Measurements from ENCODE around the gene GSN. TPM values are rescaled to one million over a fixed set of nuclear protein-coding genes. Genes with fewer than 3 reads are reported as not detected.

The GSN gene
- total RNA-seq, 2 donors from 2014 or later: 57.0 to 77.2 TPM

DNA sequence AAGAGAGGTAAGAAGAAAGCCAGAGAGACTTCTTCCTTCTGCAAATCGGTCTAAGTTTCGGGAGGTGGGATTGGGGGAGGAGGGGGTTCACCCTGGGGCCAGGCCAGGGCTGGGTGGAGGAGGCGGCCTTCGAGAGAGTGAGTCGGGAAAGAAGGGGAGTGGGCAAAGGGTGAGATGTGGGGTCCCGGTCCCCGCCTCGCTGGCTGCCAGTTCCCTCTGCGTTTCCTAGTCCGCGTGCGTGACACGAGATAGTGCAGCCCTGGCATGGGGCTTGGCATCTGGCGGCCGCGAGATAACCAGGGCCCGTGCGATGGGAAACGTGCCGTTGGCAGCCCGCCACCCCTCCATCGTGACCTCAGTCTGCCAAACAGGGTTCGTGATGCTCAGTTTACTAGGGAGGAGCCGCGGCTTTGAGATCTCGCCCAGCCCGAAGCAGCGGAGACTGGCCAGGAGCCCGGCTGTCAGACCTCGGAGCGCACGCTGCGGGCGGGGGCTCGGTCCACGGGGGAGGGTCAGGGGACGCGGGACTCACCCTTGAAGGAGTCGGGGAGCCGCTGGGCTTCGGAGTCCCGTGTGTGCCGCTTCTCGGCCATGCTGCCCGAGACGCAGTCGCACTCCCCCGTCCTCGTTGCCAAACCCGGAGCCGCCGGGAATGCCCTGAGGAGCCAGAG lies 101.8 kb downstream of the GSN start, which contains the start of gene STOM:
Gene STOM, minus strand, starts transcription at position 656 of the 671 bp plus-strand sequence. Its CDS starts 63 bp downstream, at position 593.
- H3K9me3 Mint-ChIP-seq: peaks cover 7% of the 10 kb centered on the region
- H3K36me3 Mint-ChIP-seq (ENCODE audit: low read depth): no peaks in the 10 kb centered on the region
- Histone ChIP-seq H3K4me3 (ENCODE audit: low read length) (peak within 1 kb of the TSS; percentile 72), H3K9ac (ENCODE audit: extremely low read depth, low read length, poor library complexity, severe bottlenecking) (no peak within 1 kb of the TSS), H3K27me3 (ENCODE audit: control insufficient read depth, insufficient read depth, low read length, poor library complexity, severe bottlenecking) (peaks cover 13% of the 10 kb centered on the region), H3K9me3 (ENCODE audit: control insufficient read depth, low read length) (no peaks in the 10 kb centered on the region), H3K36me3 (ENCODE audit: control insufficient read depth, insufficient read depth, low read length) (no peaks in the 10 kb centered on the region), H3K27ac (ENCODE audit: low read depth, low read length) (no peak within 1 kb of the TSS), H3K4me1 (ENCODE audit: control insufficient read depth, insufficient read depth, low read length) (peaks cover 16% of the 10 kb centered on the region)
- peak within 1 kb of the TSS; percentile 64 for H3K4me3 Mint-ChIP-seq
- TF ChIP-seq, protein P1, sequence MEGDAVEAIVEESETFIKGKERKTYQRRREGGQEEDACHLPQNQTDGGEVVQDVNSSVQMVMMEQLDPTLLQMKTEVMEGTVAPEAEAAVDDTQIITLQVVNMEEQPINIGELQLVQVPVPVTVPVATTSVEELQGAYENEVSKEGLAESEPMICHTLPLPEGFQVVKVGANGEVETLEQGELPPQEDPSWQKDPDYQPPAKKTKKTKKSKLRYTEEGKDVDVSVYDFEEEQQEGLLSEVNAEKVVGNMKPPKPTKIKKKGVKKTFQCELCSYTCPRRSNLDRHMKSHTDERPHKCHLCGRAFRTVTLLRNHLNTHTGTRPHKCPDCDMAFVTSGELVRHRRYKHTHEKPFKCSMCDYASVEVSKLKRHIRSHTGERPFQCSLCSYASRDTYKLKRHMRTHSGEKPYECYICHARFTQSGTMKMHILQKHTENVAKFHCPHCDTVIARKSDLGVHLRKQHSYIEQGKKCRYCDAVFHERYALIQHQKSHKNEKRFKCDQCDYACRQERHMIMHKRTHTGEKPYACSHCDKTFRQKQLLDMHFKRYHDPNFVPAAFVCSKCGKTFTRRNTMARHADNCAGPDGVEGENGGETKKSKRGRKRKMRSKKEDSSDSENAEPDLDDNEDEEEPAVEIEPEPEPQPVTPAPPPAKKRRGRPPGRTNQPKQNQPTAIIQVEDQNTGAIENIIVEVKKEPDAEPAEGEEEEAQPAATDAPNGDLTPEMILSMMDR (conservative IDR thresholded peaks at IDR 0.05): no peak
- H3K27me3 Mint-ChIP-seq (ENCODE audit: insufficient read depth): peaks cover 16% of the 10 kb centered on the region
- DNase-seq: no peak
- peaks cover 45% of the 10 kb centered on the region for H3K4me1 Mint-ChIP-seq
- H3K27ac Mint-ChIP-seq: no peak within 1 kb of the TSS
- WGBS, 2 experiments (ENCODE audit: insufficient coverage in 1 of 2, insufficient read length in 1 of 2): 20 to 48% methylated on average over 36 to 52 of the region's 52 CpGs

DNA sequence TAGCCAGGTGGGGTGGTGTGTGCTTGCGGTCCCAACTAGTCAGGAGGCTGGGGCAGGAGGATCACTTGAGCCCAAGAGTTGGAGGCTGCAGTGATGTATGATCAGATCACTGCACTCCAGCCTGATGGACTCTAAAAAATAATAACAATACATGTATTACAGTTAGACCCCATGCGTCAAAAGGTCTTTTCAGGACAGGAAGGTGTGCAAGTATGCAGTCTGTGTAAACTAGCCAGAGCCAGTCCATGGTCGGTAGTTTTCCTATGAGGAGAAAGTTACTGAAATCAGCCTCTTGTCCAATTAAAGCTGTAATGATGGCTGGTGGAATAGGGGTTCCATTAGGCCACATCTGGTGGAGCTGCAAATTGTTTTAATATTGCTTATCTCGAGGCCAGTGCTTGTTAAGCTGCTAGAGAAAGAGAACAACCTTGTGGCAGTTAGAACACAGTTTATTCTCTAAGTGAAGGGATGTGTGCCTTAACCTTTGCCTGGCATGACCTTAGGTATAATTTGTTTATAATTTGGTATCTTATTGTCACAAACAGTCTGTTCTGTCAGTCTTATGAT lies 103.6 kb downstream of the GSN start:
- H3K36me3 Mint-ChIP-seq (ENCODE audit: low read depth): no peaks in the 10 kb centered on the region
- Histone ChIP-seq H3K36me3 (ENCODE audit: control insufficient read depth, insufficient read depth, low read length) (no peaks in the 10 kb centered on the region), H3K4me1 (ENCODE audit: control insufficient read depth, insufficient read depth, low read length) (peaks cover 14% of the 10 kb centered on the region), H3K4me3 (ENCODE audit: low read length) (no peak overlapping the region), H3K9ac (ENCODE audit: extremely low read depth, low read length, poor library complexity, severe bottlenecking) (no peak overlapping the region), H3K27me3 (ENCODE audit: control insufficient read depth, insufficient read depth, low read length, poor library complexity, severe bottlenecking) (peaks cover 13% of the 10 kb centered on the region), H3K9me3 (ENCODE audit: control insufficient read depth, low read length) (no peaks in the 10 kb centered on the region), H3K27ac (ENCODE audit: low read depth, low read length) (no peak overlapping the region)
- H3K27me3 Mint-ChIP-seq (ENCODE audit: insufficient read depth): peaks cover 16% of the 10 kb centered on the region
- H3K9me3 Mint-ChIP-seq: peaks cover 7% of the 10 kb centered on the region
- peaks cover 35% of the 10 kb centered on the region for H3K4me1 Mint-ChIP-seq
- DNase-seq: no peak
- no peak overlapping the region for H3K27ac Mint-ChIP-seq
- 92% methylated on average over 3 to 4 of the region's 4 CpGs for WGBS, 2 experiments (ENCODE audit: insufficient coverage in 1 of 2, insufficient read length in 1 of 2)
- TF ChIP-seq, protein P1 (conservative IDR thresholded peaks at IDR 0.05): no peak
- H3K4me3 Mint-ChIP-seq: no peak overlapping the region

- Mint-ChIP-seq H3K9me3 (peaks cover 7% of the 10 kb centered on the region), H3K27me3 (ENCODE audit: insufficient read depth) (peaks cover 16% of the 10 kb centered on the region), H3K27ac (no peak overlapping the region), H3K4me3 (no peak overlapping the region), H3K36me3 (ENCODE audit: low read depth) (no peaks in the 10 kb centered on the region), H3K4me1 (peaks cover 29% of the 10 kb centered on the region)
- TF ChIP-seq, protein P1 (conservative IDR thresholded peaks at IDR 0.05): no peak
- no peaks in the 10 kb centered on the region for H3K9me3 ChIP-seq (ENCODE audit: control insufficient read depth, low read length)
- peaks cover 14% of the 10 kb centered on the region for H3K4me1 ChIP-seq (ENCODE audit: control insufficient read depth, insufficient read depth, low read length)
- H3K4me3 ChIP-seq (ENCODE audit: low read length): no peak overlapping the region
- H3K27ac ChIP-seq (ENCODE audit: low read depth, low read length): no peak overlapping the region
- H3K27me3 ChIP-seq (ENCODE audit: control insufficient read depth, insufficient read depth, low read length, poor library complexity, severe bottlenecking): peaks cover 13% of the 10 kb centered on the region
- no peaks in the 10 kb centered on the region for H3K36me3 ChIP-seq (ENCODE audit: control insufficient read depth, insufficient read depth, low read length)
- 92 to 94% methylated on average over 4 to 6 of the region's 6 CpGs for WGBS, 2 experiments (ENCODE audit: insufficient coverage in 1 of 2, insufficient read length in 1 of 2)
- H3K9ac ChIP-seq (ENCODE audit: extremely low read depth, low read length, poor library complexity, severe bottlenecking): no peak overlapping the region
- DNase-seq: no peak
Measured at GRCh38 chr9:121372239-121373010, 104.5 kb downstream of the GSN start.

Measured in endodermal cell (in vitro differentiated cells).